ENCODE results near the gene TBC1D22A. TPM values are rescaled to one million over a fixed set of nuclear protein-coding genes. Genes with fewer than 3 reads are reported as not detected.
A peak's percentile ranks its signal among the peaks of the same experiment; 100 is the strongest.

Gene TBC1D22A
- total RNA-seq, 2 donors from 2014 or later, result 21.0 to 27.9 TPM

DNA sequence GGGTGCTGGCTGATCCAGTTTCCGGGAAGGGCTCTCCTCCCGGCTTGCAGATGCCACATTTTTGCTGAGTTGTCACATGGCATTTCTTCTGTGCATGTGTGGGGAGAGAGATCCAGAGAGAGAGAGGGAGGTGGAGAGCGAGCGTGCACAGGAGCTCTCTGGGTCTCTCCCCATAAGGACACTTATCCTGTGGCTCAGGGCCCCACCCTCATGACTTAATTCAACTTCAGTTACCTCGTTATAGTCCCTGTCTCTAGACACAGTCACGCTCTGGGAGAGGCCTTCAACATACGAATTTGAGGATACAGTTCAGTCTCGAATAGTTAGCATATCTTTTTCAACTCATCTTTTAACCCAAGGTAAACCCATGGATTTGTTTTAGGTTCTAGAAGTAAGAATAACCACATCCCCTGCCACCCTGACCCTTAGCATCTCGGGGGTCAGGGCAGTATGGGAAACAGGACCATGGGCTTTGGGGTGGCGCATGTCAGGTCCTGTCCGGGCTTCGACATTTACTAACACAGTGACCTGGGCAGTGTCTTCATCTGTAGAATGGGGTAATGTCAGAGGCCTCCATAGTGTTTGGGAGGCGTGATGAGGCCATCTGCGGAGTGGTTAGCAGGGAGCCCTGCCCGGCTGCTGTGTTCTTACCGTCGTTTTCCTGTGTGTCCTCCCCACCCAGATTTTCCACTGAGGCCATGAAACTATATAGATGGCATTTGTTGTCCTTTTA, 46.9 kb downstream of the TBC1D22A start:
- Histone ChIP-seq H3K36me3 (ENCODE audit: control insufficient read depth, insufficient read depth, low read length) (peaks cover 27% of the 10 kb centered on the region), H3K27ac (ENCODE audit: low read depth, low read length) (no peak overlapping the region), H3K27me3 (ENCODE audit: control insufficient read depth, insufficient read depth, low read length, poor library complexity, severe bottlenecking) (no peaks in the 10 kb centered on the region), H3K4me3 (ENCODE audit: low read length) (no peak overlapping the region), H3K4me1 (ENCODE audit: control insufficient read depth, insufficient read depth, low read length) (peaks cover 5% of the 10 kb centered on the region), H3K9ac (ENCODE audit: extremely low read depth, low read length, poor library complexity, severe bottlenecking) (no peak overlapping the region), H3K9me3 (ENCODE audit: control insufficient read depth, low read length) (no peaks in the 10 kb centered on the region)
- peak; percentile 30 for DNase-seq
- Mint-ChIP-seq H3K9me3 (no peaks in the 10 kb centered on the region), H3K4me1 (no peaks in the 10 kb centered on the region), H3K27me3 (ENCODE audit: insufficient read depth) (no peaks in the 10 kb centered on the region), H3K4me3 (no peak overlapping the region), H3K27ac (no peak overlapping the region), H3K36me3 (ENCODE audit: low read depth) (peaks cover 32% of the 10 kb centered on the region)
- TF ChIP-seq, protein P1, sequence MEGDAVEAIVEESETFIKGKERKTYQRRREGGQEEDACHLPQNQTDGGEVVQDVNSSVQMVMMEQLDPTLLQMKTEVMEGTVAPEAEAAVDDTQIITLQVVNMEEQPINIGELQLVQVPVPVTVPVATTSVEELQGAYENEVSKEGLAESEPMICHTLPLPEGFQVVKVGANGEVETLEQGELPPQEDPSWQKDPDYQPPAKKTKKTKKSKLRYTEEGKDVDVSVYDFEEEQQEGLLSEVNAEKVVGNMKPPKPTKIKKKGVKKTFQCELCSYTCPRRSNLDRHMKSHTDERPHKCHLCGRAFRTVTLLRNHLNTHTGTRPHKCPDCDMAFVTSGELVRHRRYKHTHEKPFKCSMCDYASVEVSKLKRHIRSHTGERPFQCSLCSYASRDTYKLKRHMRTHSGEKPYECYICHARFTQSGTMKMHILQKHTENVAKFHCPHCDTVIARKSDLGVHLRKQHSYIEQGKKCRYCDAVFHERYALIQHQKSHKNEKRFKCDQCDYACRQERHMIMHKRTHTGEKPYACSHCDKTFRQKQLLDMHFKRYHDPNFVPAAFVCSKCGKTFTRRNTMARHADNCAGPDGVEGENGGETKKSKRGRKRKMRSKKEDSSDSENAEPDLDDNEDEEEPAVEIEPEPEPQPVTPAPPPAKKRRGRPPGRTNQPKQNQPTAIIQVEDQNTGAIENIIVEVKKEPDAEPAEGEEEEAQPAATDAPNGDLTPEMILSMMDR (conservative IDR thresholded peaks at IDR 0.05), result no peak
- WGBS, 2 experiments (ENCODE audit: insufficient coverage in 1 of 2, insufficient read length in 1 of 2), result 91 to 93% methylated on average over 9 to 17 of the region's 17 CpGs

DNA sequence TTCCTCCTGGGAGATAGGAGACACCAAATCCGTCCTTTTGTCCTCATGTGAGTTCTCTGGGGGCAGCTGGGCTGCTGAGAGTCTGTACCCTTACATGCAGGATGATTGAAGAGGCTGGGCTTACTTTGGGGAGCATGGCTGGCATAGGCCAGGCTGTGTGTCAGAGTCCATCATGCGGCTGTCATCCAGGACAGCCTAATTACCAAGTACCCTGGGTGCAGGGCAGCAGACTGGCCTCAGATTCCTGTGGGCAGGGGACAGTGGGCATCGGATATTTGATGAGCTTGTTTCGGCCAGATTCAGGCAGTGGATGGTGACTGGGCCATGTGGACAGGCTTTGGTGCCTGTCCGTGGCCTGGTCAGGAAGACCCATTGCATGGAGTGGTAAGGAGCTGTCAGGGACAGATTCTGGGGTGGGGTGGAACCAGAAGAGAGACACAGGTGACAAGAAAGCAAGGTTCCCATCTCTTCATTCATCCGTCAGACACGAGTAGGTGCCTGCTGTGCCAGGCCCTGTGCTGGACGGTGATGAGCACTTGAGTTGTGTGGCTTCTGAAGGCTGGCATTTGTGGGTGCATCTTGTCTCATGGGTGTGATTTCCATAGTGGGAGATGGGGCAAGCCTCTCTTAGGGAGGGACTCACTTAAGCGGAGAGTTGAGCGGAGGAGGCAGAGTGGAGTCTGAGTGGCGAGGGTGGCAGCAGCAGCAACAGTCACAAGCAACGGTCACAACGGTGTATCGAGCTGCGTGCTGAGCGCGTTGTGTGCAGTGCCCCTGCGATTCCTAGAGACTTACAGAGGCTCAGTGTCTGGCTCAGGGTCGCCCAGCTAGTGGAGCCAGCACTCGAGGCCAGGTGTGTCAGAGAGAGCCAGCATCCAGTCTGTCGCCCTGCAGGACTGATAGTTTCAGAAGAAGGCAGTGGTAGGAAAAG, 48.7 kb downstream of the TBC1D22A start:
- Mint-ChIP-seq H3K27ac (peak overlapping the region; percentile 45), H3K36me3 (ENCODE audit: low read depth) (peaks cover 27% of the 10 kb centered on the region), H3K9me3 (no peaks in the 10 kb centered on the region), H3K27me3 (ENCODE audit: insufficient read depth) (no peaks in the 10 kb centered on the region), H3K4me3 (no peak overlapping the region), H3K4me1 (peaks cover 9% of the 10 kb centered on the region)
- Histone ChIP-seq H3K27ac (ENCODE audit: low read depth, low read length) (no peak overlapping the region), H3K27me3 (ENCODE audit: control insufficient read depth, insufficient read depth, low read length, poor library complexity, severe bottlenecking) (no peaks in the 10 kb centered on the region), H3K36me3 (ENCODE audit: control insufficient read depth, insufficient read depth, low read length) (peaks cover 16% of the 10 kb centered on the region), H3K4me1 (ENCODE audit: control insufficient read depth, insufficient read depth, low read length) (peaks cover 5% of the 10 kb centered on the region), H3K4me3 (ENCODE audit: low read length) (no peak overlapping the region), H3K9me3 (ENCODE audit: control insufficient read depth, low read length) (no peaks in the 10 kb centered on the region), H3K9ac (ENCODE audit: extremely low read depth, low read length, poor library complexity, severe bottlenecking) (no peak overlapping the region)
- TF ChIP-seq, protein P1 (conservative IDR thresholded peaks at IDR 0.05), result no peak
- peak; percentile 38 for DNase-seq
- WGBS, 2 experiments (ENCODE audit: insufficient coverage in 1 of 2, insufficient read length in 1 of 2), result 94 to 95% methylated on average over 12 to 21 of the region's 21 CpGs

DNA sequence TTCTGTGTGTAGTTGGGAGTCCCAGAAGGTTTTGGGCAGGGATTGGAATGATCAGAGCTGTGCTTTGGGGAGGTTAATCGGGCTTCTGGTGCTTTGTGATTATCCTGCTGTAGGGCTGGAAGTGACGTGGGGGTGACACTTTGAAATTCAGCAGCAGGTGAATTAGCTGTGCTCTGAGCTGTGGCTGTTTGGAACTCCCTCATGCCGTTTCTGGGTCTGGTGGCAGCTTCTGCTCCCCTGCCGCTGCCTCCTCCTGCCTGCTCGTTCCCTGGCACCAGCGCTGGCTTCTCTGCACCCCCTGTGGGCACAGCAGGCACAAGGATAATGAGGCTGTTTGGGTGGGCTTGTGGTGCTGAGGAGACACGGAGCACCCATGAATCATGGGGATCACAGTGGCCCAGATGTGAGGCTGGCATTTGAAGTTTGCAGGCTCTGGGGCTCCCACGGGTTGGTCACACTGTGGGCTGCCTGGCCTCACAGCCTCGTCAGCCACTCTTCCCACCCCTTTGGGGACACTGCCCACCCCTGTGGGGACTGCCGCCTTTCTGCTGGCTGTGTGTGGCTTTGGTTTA, 49.7 kb downstream of the TBC1D22A start:
- H3K9ac ChIP-seq (ENCODE audit: extremely low read depth, low read length, poor library complexity, severe bottlenecking), result no peak overlapping the region
- Mint-ChIP-seq H3K36me3 (ENCODE audit: low read depth) (peaks cover 28% of the 10 kb centered on the region), H3K4me1 (peaks cover 9% of the 10 kb centered on the region), H3K27ac (peak overlapping the region; percentile 32), H3K4me3 (no peak overlapping the region), H3K9me3 (no peaks in the 10 kb centered on the region), H3K27me3 (ENCODE audit: insufficient read depth) (no peaks in the 10 kb centered on the region)
- 86 to 98% methylated on average over 4 to 10 of the region's 10 CpGs for WGBS, 2 experiments (ENCODE audit: insufficient coverage in 1 of 2, insufficient read length in 1 of 2)
- H3K9me3 ChIP-seq (ENCODE audit: control insufficient read depth, low read length), result no peaks in the 10 kb centered on the region
- TF ChIP-seq, protein P1 (conservative IDR thresholded peaks at IDR 0.05), result no peak
- peak; percentile 33 for DNase-seq
- H3K36me3 ChIP-seq (ENCODE audit: control insufficient read depth, insufficient read depth, low read length), result peaks cover 17% of the 10 kb centered on the region
- no peak overlapping the region for H3K4me3 ChIP-seq (ENCODE audit: low read length)
- no peak overlapping the region for H3K27ac ChIP-seq (ENCODE audit: low read depth, low read length)
- no peaks in the 10 kb centered on the region for H3K4me1 ChIP-seq (ENCODE audit: control insufficient read depth, insufficient read depth, low read length)
- H3K27me3 ChIP-seq (ENCODE audit: control insufficient read depth, insufficient read depth, low read length, poor library complexity, severe bottlenecking), result no peaks in the 10 kb centered on the region

All from endodermal cell (in vitro differentiated cells).